HEK293 (cell line): ENCODE results near the gene SPRED2.

Experiments
- CTCF ChIA-PET: fragments of 350-600 bp; formaldehyde crosslinking; extraction: SDS; loops from one replicate; lab custom pipeline; 2021; ENCODE audit warnings: antibody characterized with exemption; lab: Yijun Ruan, JAX
- POLR2A ChIA-PET: fragments of 300-600 bp; formaldehyde crosslinking; extraction: SDS; loops from one replicate; lab custom pipeline; 2020; ENCODE audit warnings: antibody characterized with exemption, inconsistent platforms; lab: Yijun Ruan, JAX
- H3K27ac ChIP-seq: fragments of 200-500 bp; sonication (Bioruptor generic); 2 replicates; pipeline ENCODE4 v1.5.1; 2014; ENCODE audit warnings: low read depth, low read length, control low read depth, inconsistent platforms; ENCODE audit errors: extremely low read depth
- H3K36me3 ChIP-seq, 2 experiments: fragments of 200-500 bp in 1 of 2; sonication (Bioruptor generic) in 1 of 2; 1 replicate in 1 of 2; 2 replicates in 1 of 2; pipeline ENCODE4 v1.5.1; 2014 to 2017; ENCODE audit warnings: inconsistent platforms in 2 of 2, low read length in 2 of 2; ENCODE audit not compliant: control insufficient read depth in 2 of 2, insufficient read depth in 1 of 2
- H3K4me1 ChIP-seq: fragments of 200-500 bp; sonication (Bioruptor generic); 2 replicates; pipeline ENCODE4 v1.5.1; 2014; ENCODE audit warnings: mild to moderate bottlenecking, low read length, inconsistent platforms; ENCODE audit not compliant: control insufficient read depth, insufficient read depth
- H3K4me3 ChIP-seq: 2 replicates; pipeline ENCODE4 v1.5.1; 2011; ENCODE audit warnings: low read depth, mild to moderate bottlenecking, control low read depth, low read length, moderate library complexity
- H3K9me3 ChIP-seq: fragments of 200-500 bp; sonication (Bioruptor generic); 2 replicates; pipeline ENCODE4 v1.5.1; 2014; ENCODE audit warnings: low read depth, low read length, inconsistent platforms; ENCODE audit not compliant: control insufficient read depth, insufficient read depth
- KLF1 ChIP-seq: fragments of 450-650 bp; formaldehyde crosslinking; IDR thresholded peaks from 2 replicates; pipeline ENCODE4 v1.5.1; 2016; ENCODE audit warnings: missing biosample characterization, missing genetic modification characterization
- MZF1 ChIP-seq: fragments of 450-650 bp; formaldehyde crosslinking; IDR thresholded peaks from 2 replicates; pipeline ENCODE4 v1.5.1; 2017; ENCODE audit warnings: missing biosample characterization, missing genetic modification characterization, borderline replicate concordance
- ZBTB1 ChIP-seq: fragments of 450-650 bp; formaldehyde crosslinking; IDR thresholded peaks from 2 replicates; pipeline ENCODE4 v1.5.1; 2016; ENCODE audit warnings: missing biosample characterization, missing genetic modification characterization
- ZBTB48 ChIP-seq: fragments of 450-650 bp; formaldehyde crosslinking; IDR thresholded peaks from 2 replicates; pipeline ENCODE4 v1.5.1; 2016; ENCODE audit warnings: missing biosample characterization, missing genetic modification characterization
- ZNF169 ChIP-seq: fragments of 450-650 bp; formaldehyde crosslinking; IDR thresholded peaks from 2 replicates; pipeline ENCODE4 v1.5.1; 2016; ENCODE audit warnings: missing biosample characterization, missing genetic modification characterization
- ZNF18 ChIP-seq: fragments of 450-650 bp; formaldehyde crosslinking; IDR thresholded peaks from 2 replicates; pipeline ENCODE4 v1.5.1; 2016; ENCODE audit warnings: missing biosample characterization, missing genetic modification characterization
- ZNF19 ChIP-seq: fragments of 450-650 bp; formaldehyde crosslinking; IDR thresholded peaks from 2 replicates; pipeline ENCODE4; 2016; ENCODE audit warnings: missing biosample characterization, missing genetic modification characterization, low read depth
- ZNF2 ChIP-seq: fragments of 450-650 bp; formaldehyde crosslinking; IDR thresholded peaks from 2 replicates; pipeline ENCODE4 v1.5.1; 2016; ENCODE audit warnings: missing biosample characterization, missing genetic modification characterization
- ZNF398 ChIP-seq: fragments of 450-650 bp; formaldehyde crosslinking; IDR thresholded peaks from 2 replicates; pipeline ENCODE4 v1.5.1; 2017; ENCODE audit warnings: missing biosample characterization, missing genetic modification characterization
- ZNF510 ChIP-seq: fragments of 450-650 bp; formaldehyde crosslinking; IDR thresholded peaks from 2 replicates; pipeline ENCODE4 v1.5.1; 2018; ENCODE audit warnings: mild to moderate bottlenecking, missing genetic modification characterization, missing biosample characterization; ENCODE audit not compliant: insufficient replicate concordance
- ZNF514 ChIP-seq: fragments of 450-650 bp; formaldehyde crosslinking; IDR thresholded peaks from 2 replicates; pipeline ENCODE4 v1.5.1; 2016; ENCODE audit warnings: missing biosample characterization, missing genetic modification characterization
- ZNF560 ChIP-seq: fragments of 450-650 bp; formaldehyde crosslinking; IDR thresholded peaks from 2 replicates; pipeline ENCODE4 v1.5.1; 2017; ENCODE audit warnings: missing biosample characterization, missing genetic modification characterization, borderline replicate concordance
- ZNF645 ChIP-seq: fragments of 450-650 bp; formaldehyde crosslinking; IDR thresholded peaks from 2 replicates; pipeline ENCODE4; 2016; ENCODE audit warnings: missing biosample characterization, missing genetic modification characterization
- ZNF664 ChIP-seq: fragments of 450-650 bp; formaldehyde crosslinking; IDR thresholded peaks from 2 replicates; pipeline ENCODE4 v1.5.1; 2016; ENCODE audit warnings: missing biosample characterization, missing genetic modification characterization
- ZNF843 ChIP-seq: fragments of 450-650 bp; formaldehyde crosslinking; IDR thresholded peaks from 2 replicates; pipeline ENCODE4 v1.5.1; 2016; ENCODE audit warnings: missing biosample characterization, missing genetic modification characterization
- TF ChIP-seq, protein P1 (sequence below): fragments of 450-650 bp; formaldehyde crosslinking; IDR thresholded peaks from 2 replicates; pipeline ENCODE4 v1.5.1; 2016; ENCODE audit warnings: missing biosample characterization, missing genetic modification characterization, borderline replicate concordance

SPRED2 gene

DNA sequence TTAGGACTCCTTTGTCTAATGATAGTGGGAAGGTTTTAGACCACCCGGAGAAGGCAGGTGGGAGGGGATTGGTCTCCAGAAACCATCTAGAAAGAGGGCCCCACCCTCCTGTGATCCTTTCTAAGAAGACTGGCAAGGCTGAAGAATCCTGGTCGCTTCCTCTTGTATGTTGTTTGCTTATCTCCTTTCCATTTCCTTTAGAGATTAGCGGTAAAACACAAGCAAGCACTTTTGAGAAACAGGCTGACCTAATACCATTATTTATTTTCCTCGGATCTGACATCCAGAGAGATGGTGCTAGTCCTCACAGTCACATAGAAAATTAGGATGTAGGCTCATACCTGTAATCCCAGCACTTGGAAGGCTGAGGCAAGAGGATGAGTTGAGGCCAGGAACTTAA is 45.2 kb upstream of the SPRED2 start:
- CTCF ChIA-PET = no interaction called here
- Histone ChIP-seq H3K9me3 (no peaks in the 10 kb centered on the region; the same call in 1 of the 2 replicates), H3K4me1 (no peaks in the 10 kb centered on the region), H3K36me3 (no peaks in the 10 kb centered on the region), H3K27ac (no peak overlapping the region), H3K4me3 (no peak overlapping the region)
- POLR2A ChIA-PET = no interaction called here
- TF ChIP-seq ZNF843 (no peak), ZNF169 (no peak)

GRCh38 chr2:65476778-65477177 is 44.4 kb upstream of the SPRED2 start:
- ChIA-PET CTCF (interaction anchor here (1.7 kb wide), 1 partner anchor 212 kb away, joined by 3 read pairs; no protein-coding TSS in a partner anchor), POLR2A (no interaction called here)
- H3K4me3 ChIP-seq = no peak overlapping the region
- H3K36me3 ChIP-seq = no peaks in the 10 kb centered on the region
- no peaks in the 10 kb centered on the region for H3K4me1 ChIP-seq
- no peak overlapping the region for H3K27ac ChIP-seq
- no peak for TF ChIP-seq ZNF19 (tag by site-specific recombination)
- TF ChIP-seq ZNF645 = no peak
- TF ChIP-seq ZNF510 (tag by site-specific recombination) = no peak
- TF ChIP-seq ZNF2 = no peak
- TF ChIP-seq ZNF664 (tag by site-specific recombination) = no peak
- no peak for TF ChIP-seq ZBTB1
- no peak for TF ChIP-seq MZF1 (tag by site-specific recombination)
- TF ChIP-seq KLF1 (tag by site-specific recombination) = no peak
- TF ChIP-seq ZNF560 (tag by site-specific recombination) = no peak
- TF ChIP-seq ZNF18 (tag by site-specific recombination) = no peak
- TF ChIP-seq ZNF398 (tag by site-specific recombination) = no peak
- TF ChIP-seq, protein P1, sequence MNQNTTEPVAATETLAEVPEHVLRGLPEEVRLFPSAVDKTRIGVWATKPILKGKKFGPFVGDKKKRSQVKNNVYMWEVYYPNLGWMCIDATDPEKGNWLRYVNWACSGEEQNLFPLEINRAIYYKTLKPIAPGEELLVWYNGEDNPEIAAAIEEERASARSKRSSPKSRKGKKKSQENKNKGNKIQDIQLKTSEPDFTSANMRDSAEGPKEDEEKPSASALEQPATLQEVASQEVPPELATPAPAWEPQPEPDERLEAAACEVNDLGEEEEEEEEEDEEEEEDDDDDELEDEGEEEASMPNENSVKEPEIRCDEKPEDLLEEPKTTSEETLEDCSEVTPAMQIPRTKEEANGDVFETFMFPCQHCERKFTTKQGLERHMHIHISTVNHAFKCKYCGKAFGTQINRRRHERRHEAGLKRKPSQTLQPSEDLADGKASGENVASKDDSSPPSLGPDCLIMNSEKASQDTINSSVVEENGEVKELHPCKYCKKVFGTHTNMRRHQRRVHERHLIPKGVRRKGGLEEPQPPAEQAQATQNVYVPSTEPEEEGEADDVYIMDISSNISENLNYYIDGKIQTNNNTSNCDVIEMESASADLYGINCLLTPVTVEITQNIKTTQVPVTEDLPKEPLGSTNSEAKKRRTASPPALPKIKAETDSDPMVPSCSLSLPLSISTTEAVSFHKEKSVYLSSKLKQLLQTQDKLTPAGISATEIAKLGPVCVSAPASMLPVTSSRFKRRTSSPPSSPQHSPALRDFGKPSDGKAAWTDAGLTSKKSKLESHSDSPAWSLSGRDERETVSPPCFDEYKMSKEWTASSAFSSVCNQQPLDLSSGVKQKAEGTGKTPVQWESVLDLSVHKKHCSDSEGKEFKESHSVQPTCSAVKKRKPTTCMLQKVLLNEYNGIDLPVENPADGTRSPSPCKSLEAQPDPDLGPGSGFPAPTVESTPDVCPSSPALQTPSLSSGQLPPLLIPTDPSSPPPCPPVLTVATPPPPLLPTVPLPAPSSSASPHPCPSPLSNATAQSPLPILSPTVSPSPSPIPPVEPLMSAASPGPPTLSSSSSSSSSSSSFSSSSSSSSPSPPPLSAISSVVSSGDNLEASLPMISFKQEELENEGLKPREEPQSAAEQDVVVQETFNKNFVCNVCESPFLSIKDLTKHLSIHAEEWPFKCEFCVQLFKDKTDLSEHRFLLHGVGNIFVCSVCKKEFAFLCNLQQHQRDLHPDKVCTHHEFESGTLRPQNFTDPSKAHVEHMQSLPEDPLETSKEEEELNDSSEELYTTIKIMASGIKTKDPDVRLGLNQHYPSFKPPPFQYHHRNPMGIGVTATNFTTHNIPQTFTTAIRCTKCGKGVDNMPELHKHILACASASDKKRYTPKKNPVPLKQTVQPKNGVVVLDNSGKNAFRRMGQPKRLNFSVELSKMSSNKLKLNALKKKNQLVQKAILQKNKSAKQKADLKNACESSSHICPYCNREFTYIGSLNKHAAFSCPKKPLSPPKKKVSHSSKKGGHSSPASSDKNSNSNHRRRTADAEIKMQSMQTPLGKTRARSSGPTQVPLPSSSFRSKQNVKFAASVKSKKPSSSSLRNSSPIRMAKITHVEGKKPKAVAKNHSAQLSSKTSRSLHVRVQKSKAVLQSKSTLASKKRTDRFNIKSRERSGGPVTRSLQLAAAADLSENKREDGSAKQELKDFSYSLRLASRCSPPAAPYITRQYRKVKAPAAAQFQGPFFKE = no peak
- no peak for TF ChIP-seq ZBTB48 (tag by site-specific recombination)
- TF ChIP-seq ZNF514 (tag by site-specific recombination) = no peak
- H3K9me3 ChIP-seq = no peaks in the 10 kb centered on the region; the same call in 1 of the 2 replicates
